Body of pancreas (tissue), 4 donors: ENCODE measurements around the gene PLCXD3. TPM values are rescaled to one million over a fixed set of nuclear protein-coding genes. Genes with fewer than 3 reads are reported as not detected.
A peak's percentile ranks its signal among the peaks of the same experiment; 100 is the strongest.

Source experiments
- ATAC-seq: fragments of 150-250 bp; one replicate; pipeline ENCODE4 v1.9.1; 2016
- DNase-seq, 4 donors: peaks; one replicate each; pipeline ENCODE4 v3.0.0-alpha.2; 2019
- H3K27ac ChIP-seq, 4 donors: fragments of 200-600 bp; sonication (generic); 1 replicate in 3 of 4; 2 replicates in 1 of 4; pipeline versions ENCODE4 v1.5.1 to v1.6.1; 2016 to 2019; ENCODE audit warnings: mild to moderate bottlenecking in 1 of 4, mixed read lengths in 1 of 4, moderate library complexity in 1 of 4
- H3K27me3 ChIP-seq, 2 donors: fragments of 200-600 bp; sonication (generic); one replicate each; pipeline ENCODE4 v1.6.0; 2016; ENCODE audit warnings: mild to moderate bottlenecking in 1 of 2
- H3K36me3 ChIP-seq, 2 donors: fragments of 200-600 bp; sonication (generic); replicated peaks in 1 of 2; 2 replicates each; pipeline ENCODE4 v1.5.1; 2016; ENCODE audit warnings: low read depth in 2 of 2; ENCODE audit not compliant: insufficient read depth in 1 of 2
- H3K4me1 ChIP-seq: fragments of 200-600 bp; sonication (generic); one replicate; pipeline ENCODE4 v1.6.0; 2016
- H3K4me3 ChIP-seq, 2 donors: fragments of 200-600 bp; sonication (generic); 1 replicate in 1 of 2; 2 replicates in 1 of 2; pipeline ENCODE4 v1.5.1; 2016 to 2019
- H3K9me3 ChIP-seq, 3 donors: fragments of 200-600 bp; sonication (generic); 1 replicate in 2 of 3; 2 replicates in 1 of 3; pipeline ENCODE4 v1.5.1; 2016
- POLR2A ChIP-seq, 3 donors: fragments of 450-650 bp; IDR thresholded peaks; one replicate each; pipeline ENCODE4 v1.6.1; 2016; ENCODE audit warnings: antibody characterized with exemption in 3 of 3, mild to moderate bottlenecking in 2 of 3
- WGBS, 2 donors: methylation state at CpG; one replicate each; pipeline ENCODE4 v1.1.5; 2017; 5-methylcytosine and 5-hydroxymethylcytosine counted together
- intact Hi-C: fragments of 100-400 bp; cut with DNase I; formaldehyde crosslinking; loops from one replicate; pipeline ENCODE4 v1.15.1; 2023
- total RNA-seq, 2 donors: library from RNA; depleted of rRNA; stranded (reverse); fragments of >200 nt; gene quantifications; one replicate each; pipeline ENCODE4 v1.1.0, GENCODE V29; 2016
- TF ChIP-seq, protein P1 (sequence below), 7 experiments: fragments of 450-650 bp in 4 of 7; fragments of 200-600 bp in 3 of 7; sonication (generic) in 3 of 7; IDR thresholded peaks; one replicate each; pipeline ENCODE4 v1.5.1; 2016 to 2019; ENCODE audit warnings: antibody characterized with exemption in 7 of 7

The PLCXD3 gene
- total RNA-seq, 2 donors from 2014 or later = 1.6 to 3.9 TPM

- TF ChIP-seq, protein P1, sequence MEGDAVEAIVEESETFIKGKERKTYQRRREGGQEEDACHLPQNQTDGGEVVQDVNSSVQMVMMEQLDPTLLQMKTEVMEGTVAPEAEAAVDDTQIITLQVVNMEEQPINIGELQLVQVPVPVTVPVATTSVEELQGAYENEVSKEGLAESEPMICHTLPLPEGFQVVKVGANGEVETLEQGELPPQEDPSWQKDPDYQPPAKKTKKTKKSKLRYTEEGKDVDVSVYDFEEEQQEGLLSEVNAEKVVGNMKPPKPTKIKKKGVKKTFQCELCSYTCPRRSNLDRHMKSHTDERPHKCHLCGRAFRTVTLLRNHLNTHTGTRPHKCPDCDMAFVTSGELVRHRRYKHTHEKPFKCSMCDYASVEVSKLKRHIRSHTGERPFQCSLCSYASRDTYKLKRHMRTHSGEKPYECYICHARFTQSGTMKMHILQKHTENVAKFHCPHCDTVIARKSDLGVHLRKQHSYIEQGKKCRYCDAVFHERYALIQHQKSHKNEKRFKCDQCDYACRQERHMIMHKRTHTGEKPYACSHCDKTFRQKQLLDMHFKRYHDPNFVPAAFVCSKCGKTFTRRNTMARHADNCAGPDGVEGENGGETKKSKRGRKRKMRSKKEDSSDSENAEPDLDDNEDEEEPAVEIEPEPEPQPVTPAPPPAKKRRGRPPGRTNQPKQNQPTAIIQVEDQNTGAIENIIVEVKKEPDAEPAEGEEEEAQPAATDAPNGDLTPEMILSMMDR (IDR thresholded peaks at IDR 0.05) = no peak
- no peak for TF ChIP-seq POLR2A (IDR thresholded peaks at IDR 0.05)
- Histone ChIP-seq H3K36me3 (no peaks in the 10 kb centered on the region), H3K4me1 (peaks cover 14% of the 10 kb centered on the region), H3K9me3 (no peaks in the 10 kb centered on the region), H3K4me3 (no peak overlapping the region), H3K27ac (no peak overlapping the region), H3K27me3 (no peaks in the 10 kb centered on the region)
- intact Hi-C loops = no loop called here
- DNase-seq (peak; percentile 31 to 40 (median 36)), ATAC-seq (peak; percentile 86)
- 73 to 74% methylated on average over 2 of the region's 2 CpGs for WGBS, 2 donors
Measured at GRCh38 chr5:41414598-41414997, 95.8 kb downstream of the PLCXD3 start.

GRCh38 chr5:41413074-41413473 is 97.3 kb downstream of the PLCXD3 start:
- 53 to 66% methylated on average over 1 of the region's 1 CpG for WGBS, 2 donors
- Histone ChIP-seq H3K4me1 (peaks cover 21% of the 10 kb centered on the region), H3K36me3 (no peaks in the 10 kb centered on the region), H3K4me3 (no peak overlapping the region), H3K27ac (no peak overlapping the region), H3K27me3 (no peaks in the 10 kb centered on the region), H3K9me3 (no peaks in the 10 kb centered on the region)
- DNase-seq (no peak), ATAC-seq (no peak)
- TF ChIP-seq, protein P1 (IDR thresholded peaks at IDR 0.05) = no peak
- TF ChIP-seq POLR2A (IDR thresholded peaks at IDR 0.05) = no peak
- intact Hi-C loops = no loop called here

GRCh38 chr5:41412496-41412895 is 97.9 kb downstream of the PLCXD3 start:
- no peak for TF ChIP-seq POLR2A (IDR thresholded peaks at IDR 0.05)
- TF ChIP-seq, protein P1 (IDR thresholded peaks at IDR 0.05) = no peak
- Histone ChIP-seq H3K4me1 (peaks cover 25% of the 10 kb centered on the region), H3K36me3 (no peaks in the 10 kb centered on the region), H3K9me3 (no peaks in the 10 kb centered on the region), H3K4me3 (no peak overlapping the region), H3K27ac (no peak overlapping the region), H3K27me3 (no peaks in the 10 kb centered on the region)
- 63 to 68% methylated on average over 2 of the region's 2 CpGs for WGBS, 2 donors
- ATAC-seq (no peak), DNase-seq (no peak)
- intact Hi-C loops = no loop called here

- TF ChIP-seq POLR2A (IDR thresholded peaks at IDR 0.05) = no peak
- TF ChIP-seq, protein P1 (IDR thresholded peaks at IDR 0.05) = no peak
- Histone ChIP-seq H3K27ac (no peak overlapping the region), H3K4me1 (peaks cover 41% of the 10 kb centered on the region), H3K36me3 (no peaks in the 10 kb centered on the region), H3K4me3 (no peak overlapping the region), H3K9me3 (no peaks in the 10 kb centered on the region), H3K27me3 (no peaks in the 10 kb centered on the region)
- intact Hi-C loops = no loop called here
- 53 to 74% methylated on average over 4 of the region's 4 CpGs for WGBS, 2 donors
- DNase-seq (no peak), ATAC-seq (no peak)
Measured at GRCh38 chr5:41410737-41411136, 99.7 kb downstream of the PLCXD3 start.

GRCh38 chr5:41410307-41410706 is 100.1 kb downstream of the PLCXD3 start:
- Histone ChIP-seq H3K36me3 (no peaks in the 10 kb centered on the region), H3K27me3 (no peaks in the 10 kb centered on the region), H3K9me3 (no peaks in the 10 kb centered on the region), H3K4me1 (peaks cover 45% of the 10 kb centered on the region), H3K27ac (no peak overlapping the region), H3K4me3 (no peak overlapping the region)
- DNase-seq = no peak
- TF ChIP-seq POLR2A (IDR thresholded peaks at IDR 0.05) = no peak
- TF ChIP-seq, protein P1 (IDR thresholded peaks at IDR 0.05) = no peak
- intact Hi-C loops = no loop called here
- 76 to 80% methylated on average over 9 of the region's 9 CpGs for WGBS, 2 donors
- ATAC-seq = no peak
